ENCODE data around the gene SGSM2.

The SGSM2 gene

DNA sequence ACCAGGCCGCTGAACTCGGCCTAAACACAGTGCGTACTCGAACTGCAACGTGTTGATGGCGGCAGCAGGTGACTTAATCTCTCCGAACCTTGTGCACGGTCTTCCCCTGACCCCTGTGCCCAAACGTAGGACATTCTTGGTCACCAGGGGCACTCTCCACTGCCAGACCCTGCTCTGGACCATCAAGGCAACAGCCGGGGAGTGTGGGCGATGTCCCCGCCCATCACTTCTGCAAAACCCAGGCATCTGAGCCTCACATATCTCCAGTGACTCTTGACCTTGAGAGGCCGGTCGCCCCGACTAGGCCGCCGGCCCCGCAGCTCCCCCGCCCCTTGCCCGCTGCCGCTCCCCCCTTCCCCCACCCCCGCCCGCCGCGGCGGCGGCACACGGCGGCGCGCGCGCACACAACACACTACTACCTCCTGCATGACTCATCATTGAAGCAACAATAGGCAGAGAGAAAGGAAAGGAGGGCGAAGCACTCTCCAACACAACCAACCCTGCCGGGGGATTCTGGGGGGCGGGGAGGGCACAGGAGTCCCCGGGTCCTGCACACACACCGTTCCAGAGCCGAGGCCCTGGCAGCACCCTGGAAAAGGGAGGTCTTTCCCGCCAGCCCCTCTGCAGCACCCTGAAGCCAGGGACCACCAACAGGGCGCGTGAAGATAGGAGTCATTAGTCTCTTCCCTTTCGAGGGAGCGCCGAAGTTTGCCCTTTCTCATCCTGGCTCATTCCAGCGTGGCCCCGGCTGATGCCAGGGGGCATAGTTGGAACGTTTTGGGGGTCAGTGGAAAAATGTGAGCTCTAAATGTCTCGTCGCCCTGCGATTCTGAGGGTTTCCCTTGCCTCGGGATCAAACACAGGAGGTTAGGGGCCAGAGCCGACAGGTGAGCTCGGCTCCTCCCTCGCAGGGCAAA is 61.6 kb downstream of the SGSM2 start:
- peak; percentile 24 to 47 for DNase-seq (ENCODE audit: low read depth in 1 of 2, low spot score in 1 of 2)

DNA sequence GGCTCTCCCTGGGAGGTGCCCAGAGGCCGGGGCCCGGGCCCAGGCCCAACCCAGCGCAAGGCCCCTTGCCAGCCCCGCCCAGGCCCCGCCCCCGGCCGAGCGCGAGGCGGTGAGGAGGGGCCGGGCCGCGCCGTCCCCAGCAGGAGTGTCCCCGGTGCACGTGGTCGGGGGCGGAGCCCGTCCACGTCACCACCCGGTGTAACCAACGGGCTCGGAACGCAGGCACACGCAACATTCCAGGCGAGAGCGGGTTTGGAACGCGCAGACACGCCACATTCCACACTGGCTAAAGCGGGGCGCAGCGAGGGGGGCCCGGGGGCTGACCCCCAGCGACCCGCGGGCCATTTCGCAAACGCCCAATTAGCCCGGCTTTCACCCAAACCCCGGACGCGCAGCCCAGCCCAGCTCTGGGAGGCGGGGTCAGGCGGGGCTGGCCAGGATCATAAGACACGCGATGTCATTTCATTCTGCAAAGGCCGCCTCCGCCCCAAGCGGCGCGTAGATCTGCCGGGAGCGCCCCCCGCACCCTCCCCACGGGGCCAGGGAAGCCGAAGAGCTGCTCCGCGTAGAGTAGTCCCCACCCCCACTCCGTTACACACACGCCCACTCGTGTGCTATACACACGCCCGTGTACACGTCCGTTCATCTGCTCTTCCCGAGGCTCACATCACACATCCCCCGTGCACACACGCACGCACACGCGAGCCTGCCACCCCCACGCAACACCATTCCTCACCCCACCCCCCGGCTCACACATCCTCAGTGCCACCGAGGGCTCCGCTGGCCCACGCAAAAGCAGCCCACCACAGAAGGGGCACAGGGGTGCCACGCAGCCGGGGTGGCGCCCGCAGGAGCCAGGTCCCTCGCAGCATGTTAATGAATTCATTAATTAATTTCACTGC is 62.5 kb downstream of the SGSM2 start:
- DNase-seq (ENCODE audit: low read depth in 1 of 2, low spot score in 1 of 2): peak; percentile 86 to 92

DNA sequence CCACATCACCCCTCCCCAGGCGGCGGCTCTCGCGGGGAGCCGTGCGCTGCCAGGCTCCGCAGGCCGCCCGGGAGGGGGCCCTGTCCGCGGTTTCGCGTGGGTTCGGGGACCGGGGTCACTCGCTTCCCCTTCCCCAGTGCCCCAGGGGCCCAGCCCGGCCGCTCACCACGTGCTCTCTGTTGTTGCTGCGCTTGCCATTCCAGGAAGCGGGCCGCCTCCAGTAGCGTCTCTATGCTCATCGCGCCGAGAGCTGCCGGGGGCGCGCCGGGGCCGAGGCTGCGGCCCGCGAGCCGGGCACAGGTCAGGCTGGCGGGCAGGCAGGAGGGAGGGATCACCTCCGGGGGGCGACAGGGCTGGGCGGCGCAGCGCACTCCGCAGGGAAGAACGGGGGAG is 63.2 kb downstream of the SGSM2 start:
- DNase-seq (ENCODE audit: low read depth in 1 of 2, low spot score in 1 of 2): peak; percentile 37 to 41

DNA sequence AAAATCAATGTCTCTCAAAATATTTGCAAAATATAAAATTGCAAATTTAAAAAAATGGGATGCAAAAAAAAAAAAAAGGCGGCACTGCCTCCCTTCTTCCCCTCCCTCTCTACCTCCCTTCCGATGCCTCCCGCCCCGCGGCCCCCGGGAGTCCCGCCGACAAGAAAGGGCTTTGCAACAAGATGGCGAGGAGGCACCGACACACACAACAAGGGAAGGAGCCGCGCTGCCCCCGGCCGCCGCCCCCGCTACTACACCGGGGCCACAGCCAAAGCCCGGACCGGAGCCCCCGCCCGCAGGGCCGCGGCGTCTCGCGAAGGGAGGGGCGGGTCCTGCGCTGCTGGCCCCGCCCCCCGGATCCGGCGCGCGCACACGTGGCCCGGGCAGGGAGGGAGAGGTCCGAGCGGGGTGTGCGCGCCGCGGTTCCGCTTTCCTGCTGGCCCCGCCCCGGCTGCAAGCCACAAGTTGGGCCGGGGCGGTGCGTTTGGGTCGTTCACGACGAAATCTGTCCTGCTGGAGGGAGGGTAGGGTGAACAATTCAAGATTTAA is 63.6 kb downstream of the SGSM2 start, which contains the start of gene MNT:
MNT (minus strand) TSS at position 184 of the 549 bp plus-strand sequence. CDS start 348 bp downstream, outside the sequence.
- peak; percentile 91 to 92 for DNase-seq (ENCODE audit: low read depth in 1 of 2, low spot score in 1 of 2)

DNA sequence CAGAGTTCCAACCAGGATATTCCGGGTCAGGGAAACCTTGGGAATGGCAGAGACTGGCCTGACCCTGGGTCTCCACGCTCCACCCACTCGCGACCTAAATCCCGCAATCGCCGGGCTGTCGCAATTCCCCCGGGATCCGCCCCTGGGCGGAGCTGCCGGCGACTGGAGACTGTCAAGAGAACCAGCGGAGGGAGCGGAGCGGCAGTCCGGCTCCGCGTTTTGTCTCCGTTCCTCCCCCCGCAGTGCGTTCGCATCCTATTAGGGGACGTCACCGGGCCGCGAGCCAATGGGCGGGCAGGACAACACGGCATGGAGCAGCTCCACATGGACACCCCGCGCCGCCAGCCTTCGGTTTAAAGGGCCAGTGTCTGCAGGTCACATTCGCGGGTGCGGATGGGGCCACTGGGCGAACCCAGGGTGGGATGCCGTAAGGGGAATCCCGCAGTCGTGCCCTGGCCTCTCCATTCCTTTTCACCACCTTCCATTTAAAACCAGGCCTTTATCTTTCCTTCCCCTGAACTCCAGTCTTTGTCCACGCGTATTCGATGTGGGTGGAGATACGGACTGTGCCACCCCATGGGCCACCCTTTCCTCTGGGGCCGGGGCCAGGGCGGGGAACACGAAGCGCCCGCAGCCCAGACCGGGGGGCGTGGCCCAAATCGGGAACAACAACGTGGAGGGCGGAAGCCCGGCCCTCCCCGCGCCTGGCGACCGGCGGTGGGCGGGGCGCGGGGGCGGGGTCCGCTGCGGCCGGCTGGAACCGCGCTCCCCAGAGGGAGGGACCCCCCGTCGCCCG is 64.3 kb downstream of the SGSM2 start:
- peak; percentile 98 for DNase-seq (ENCODE audit: low read depth in 1 of 2, low spot score in 1 of 2)

DNA sequence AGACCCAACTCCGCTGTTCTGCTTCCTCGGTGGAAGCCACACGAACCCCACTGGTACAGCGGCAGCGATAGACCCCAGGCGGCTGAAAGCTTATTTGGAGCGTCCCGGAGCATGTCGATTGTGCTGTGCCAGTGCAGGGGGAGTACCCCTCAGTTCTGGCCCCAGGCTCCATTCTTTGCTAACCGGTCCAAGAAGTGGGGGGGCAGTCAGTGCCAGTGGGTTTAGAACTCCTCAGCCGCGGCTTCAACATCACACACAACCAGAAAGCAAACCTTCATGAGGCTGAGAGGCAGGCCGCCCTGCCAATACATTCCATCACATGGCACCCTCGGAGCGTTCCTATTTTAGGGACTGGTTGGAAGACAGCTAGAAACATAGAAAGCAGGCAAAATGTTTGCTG is 65.2 kb downstream of the SGSM2 start:
- DNase-seq (ENCODE audit: low read depth in 1 of 2, low spot score in 1 of 2): no peak

DNA sequence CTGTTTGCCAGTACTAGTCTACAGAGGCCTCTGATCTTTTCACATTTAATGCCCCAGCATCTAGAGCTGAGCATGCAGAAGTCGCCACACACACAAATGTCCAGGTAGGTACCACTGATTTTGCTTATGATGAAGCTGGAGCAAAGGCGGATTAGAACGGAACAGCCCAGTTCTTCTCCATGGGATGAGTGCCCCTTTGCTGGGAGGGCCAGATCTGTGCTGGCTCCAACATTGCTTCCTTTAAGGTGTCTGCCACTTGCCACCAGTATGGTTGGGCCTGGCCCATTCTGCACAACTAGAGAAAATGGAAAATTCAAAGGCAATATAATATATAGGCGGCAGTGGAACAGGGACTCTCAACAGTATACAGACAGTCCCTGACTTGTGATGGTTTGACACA is 65.7 kb downstream of the SGSM2 start:
- DNase-seq (ENCODE audit: low read depth in 1 of 2, low spot score in 1 of 2): no peak

DNA sequence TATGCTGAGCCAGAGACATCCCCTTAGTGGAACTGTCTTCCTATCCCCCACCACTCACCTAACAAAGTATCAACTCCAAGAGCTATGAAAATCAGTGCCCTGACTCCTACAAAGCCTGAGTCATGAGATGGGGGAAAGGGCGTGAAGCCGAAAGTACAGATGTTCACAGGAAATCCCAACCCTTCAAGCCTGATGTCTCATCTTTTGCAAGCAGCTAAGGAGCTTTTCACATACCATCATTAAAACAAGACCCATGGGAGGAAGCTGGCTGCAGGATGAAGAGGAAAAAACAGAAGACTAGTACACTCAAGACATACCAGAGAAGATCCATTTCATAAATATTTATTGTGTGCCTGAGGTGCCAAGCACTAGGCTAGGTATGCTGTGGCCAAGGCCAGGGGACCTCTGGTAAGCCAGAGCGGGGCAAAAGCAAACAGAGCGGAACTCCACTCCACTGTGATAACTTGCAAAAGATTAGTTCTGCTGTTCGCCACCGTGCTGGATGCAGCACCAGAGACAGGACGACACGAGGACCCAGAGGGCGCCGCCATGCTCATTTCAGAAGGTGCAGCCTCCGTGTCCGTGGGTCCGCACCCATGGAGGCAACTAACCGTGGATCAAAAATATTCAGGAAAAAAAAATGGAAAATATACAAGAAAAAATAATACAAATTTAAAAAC is 68.1 kb downstream of the SGSM2 start:
- DNase-seq (ENCODE audit: low read depth in 1 of 2, low spot score in 1 of 2): no peak

DNA sequence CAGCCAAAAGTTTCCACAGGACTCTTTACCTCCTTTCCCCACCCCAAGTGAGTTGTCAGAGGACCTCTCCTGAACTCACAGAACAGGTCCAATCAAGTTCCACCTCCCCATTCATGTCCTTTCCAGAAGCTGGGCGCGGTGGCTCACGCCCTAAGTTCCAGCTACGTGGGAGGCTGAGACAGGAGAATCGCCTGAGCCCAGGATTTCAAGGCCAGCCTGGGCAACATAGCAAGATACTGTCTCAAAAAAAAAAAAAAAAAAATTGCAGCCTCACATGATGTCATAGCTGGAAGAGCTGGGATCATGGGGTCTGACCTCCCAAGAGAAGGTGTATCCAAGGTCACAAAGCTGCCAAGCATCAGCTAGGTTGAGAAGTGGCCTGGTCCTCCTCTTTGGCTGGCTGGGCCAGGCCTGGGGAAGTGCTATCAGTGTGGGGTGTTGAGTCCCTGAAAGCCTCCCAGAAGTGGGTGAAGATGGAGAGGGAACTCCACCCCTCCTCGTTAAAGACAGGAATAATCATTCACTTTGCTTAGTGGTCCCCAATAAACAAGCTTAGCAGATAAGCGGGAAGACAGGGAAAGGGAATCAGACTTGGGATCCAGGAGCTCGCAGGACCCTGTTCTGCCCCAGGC is 69.1 kb downstream of the SGSM2 start:
- no peak for DNase-seq (ENCODE audit: low read depth in 1 of 2, low spot score in 1 of 2)

DNA sequence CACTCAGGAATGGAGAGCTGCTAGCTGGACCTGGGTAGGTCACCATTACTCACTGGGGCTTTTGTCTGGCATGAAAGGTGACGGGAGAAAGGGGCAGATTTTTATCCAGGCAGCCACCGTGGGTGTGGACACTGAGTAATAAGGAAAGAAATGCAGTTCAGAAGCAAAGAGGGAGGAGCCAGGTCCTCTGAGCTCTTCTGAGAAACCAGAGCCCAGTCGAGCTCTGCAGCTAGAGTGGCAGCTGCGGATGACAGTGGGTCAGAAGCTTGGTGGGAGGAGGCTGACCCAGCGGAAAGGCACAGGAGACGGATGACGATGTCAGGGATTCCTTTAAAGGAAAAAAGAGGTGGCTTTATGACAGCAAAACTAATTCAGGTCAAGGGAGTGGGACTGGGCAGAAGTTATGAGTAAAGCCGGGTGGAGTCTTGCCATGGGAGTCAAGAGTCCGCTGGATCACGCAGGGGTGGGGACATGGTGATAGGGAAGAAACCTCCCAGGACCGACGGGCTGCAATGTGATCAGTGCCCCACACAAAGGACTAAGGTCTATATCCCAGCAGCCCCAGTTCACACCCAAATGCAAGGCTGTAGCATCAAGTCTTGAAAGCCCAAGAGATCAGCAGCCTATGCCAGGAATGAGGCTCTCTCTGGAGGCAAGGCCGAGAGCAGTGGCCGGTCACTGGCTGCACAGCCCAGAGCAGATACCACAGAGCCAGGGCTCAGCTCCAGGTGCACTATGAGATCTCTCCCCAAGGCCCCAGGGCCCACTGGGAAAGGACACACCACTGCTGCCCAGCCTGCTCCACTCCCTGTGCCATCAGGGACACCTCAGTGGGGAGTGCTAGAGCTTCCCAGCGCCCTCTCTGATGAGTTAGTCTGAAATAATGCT is 69.8 kb downstream of the SGSM2 start:
- DNase-seq (ENCODE audit: low read depth in 1 of 2, low spot score in 1 of 2): no peak

DNA sequence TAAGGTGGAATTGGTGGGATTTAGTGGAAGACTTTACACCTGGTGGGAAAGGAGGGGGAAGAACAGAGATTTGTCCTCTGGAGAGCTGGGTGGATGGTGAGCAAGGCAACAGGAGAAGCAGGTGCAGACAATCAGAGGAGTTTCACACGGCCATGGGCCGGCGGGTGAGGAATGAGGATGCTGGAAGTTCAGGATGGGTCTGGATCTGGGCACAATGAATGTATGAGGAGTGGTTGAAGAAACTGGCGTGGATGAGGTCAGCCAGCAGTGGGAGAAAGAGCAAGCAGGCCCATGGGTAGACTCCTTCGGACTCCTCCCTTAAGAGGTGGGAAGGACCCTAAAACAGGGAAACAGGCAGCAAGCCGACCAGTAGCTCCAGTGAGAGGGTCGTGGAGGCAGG is 73.7 kb downstream of the SGSM2 start:
- DNase-seq (ENCODE audit: low read depth in 1 of 2, low spot score in 1 of 2): no peak

DNA sequence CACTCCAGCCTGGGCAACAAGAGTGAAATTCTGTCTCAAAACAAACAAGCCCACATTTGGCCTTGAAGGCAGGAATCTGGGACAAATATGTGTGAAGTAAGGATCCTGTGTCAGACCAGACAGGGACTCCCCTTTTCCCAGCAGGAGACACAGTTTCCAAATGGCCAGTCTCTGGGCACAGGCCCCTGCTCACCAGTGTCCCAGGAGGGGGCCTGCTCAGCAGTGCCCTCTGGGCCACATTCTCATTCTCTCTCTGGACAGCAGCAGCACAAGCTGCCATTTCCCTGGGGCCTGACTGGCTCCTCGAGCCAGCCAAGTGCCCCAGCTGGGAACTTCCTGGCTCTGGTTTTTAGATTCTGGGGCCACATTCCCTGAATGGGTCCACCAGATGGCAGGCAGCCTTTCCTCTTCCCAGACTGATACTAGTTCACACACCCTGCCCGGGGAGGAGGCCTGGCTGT is 75.3 kb downstream of the SGSM2 start:
- no peak for DNase-seq (ENCODE audit: low read depth in 1 of 2, low spot score in 1 of 2)

DNA sequence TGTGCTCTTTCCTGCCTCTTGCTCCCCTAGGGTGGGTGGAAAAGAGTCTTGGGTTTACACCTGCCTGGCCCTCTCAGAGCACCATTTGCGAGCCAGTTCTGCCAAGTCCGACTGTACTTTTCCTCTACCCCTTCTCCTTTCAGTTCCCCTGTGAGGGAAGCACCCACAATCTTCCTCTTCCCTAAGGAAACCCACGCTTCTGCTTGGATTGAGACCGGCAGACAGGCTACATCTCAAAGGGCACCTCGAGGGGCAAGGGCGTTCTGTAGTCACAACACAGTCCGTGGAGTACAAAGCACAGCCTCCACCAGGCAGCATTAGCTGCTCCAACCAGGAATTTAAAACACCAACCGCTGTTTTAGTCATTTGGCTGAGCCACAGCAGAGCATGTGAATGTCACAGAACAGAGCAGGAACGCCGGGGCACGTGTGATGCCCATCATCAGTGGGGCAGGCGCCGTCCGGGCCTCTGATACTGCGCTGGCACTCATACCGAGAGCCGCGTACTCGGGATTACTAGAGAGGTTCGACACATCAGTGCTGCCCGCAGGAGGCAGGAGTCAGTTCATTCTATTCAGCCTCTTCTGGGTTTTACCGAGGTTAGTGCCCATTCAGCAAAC is 77.3 kb downstream of the SGSM2 start:
- no peak for DNase-seq (ENCODE audit: low read depth in 1 of 2, low spot score in 1 of 2)

DNA sequence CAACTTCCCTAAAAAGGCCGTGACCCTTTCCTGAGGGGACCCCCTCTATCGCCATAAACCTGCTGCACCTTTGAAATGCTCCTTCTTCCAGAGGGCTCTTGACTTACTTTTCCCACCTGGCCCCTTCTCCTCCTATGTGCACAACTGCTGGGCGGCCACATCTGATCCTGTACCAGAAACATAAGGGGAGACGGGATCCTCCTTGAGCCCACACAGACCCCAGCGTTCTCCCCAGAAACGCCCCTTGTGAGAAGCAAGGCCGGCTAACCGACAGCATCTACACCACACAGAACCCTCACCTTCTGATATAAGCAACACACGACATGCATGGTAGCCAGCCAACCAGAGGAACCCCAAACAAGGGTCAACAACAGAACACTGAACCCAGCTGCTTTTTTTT is 77.8 kb downstream of the SGSM2 start:
- no peak for DNase-seq (ENCODE audit: low read depth in 1 of 2, low spot score in 1 of 2)

DNA sequence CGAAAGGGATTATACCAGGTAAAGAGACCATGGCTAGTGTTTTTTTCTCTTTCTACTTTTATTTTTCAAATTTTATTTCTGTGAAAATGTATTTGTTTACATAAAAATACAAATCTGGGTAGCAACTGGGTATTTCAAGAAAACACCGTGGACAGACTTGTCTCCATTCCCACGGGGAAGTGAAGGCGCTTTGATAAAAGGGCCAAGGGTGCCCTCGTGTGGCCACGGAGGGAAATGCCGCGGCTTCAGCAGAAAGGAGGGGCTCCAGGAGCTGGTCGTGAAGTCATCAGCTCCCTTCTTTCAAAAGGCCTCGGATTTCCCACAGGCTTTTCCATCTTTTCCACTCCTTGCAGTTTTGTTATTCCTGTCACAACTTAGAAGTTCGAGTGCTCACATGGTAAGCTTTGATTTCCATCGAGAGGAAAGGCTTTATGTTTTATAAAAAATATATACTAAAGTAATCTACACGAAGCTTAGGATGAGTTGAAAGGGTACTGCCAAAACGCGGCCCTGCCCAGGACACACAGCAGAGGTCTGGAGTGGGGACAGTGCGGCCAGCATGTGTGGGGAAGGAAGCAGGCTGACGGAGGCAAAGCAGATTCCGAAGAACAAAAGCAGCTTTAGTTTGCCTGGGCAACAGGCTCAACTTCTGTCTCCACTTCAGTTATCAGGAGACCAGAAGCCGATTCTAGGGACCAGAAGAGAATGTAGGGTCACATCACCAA is 78.9 kb downstream of the SGSM2 start:
- DNase-seq (ENCODE audit: low read depth in 1 of 2, low spot score in 1 of 2): peak; percentile 74 to 83

DNA sequence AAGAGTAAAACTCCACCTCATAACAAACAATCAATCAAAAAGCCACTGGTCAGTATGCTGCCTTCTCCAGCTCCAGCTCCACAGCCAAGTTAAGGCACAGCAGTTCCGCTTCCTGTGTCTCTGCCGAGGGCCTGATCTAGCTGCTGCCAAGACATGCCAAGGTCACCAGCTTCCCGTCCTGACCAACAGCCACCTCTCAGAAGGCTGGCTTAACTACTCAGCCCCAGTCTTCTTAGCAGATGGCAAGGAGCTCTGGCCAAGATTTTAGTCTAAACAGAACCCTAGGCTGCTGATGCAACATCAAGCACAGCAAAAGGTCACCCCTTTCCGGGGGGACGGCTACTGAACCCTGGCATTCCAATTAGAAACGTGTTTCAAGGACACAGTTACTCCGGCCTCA is 81.3 kb downstream of the SGSM2 start:
- DNase-seq (ENCODE audit: low read depth in 1 of 2, low spot score in 1 of 2): no peak

DNA sequence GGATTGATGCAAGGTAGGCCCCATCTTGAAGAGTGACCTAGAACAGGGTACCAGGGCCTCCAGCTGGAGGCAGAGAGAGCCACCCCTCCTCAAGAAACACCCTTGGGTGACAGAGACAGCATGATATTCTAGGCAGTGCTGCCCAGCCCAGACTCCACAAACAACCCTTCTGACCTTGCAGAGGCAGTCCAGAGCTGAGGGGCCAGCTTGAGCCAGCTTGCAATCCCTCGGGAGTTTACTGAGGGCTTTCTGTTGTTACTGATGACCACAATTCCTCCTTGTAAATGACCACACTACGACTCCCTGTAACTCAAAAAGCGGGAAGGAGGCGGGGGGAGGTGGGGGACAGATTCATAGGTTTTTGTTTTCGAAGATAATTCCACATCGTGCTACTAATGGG is 82.2 kb downstream of the SGSM2 start:
- DNase-seq (ENCODE audit: low read depth in 1 of 2, low spot score in 1 of 2): no peak

DNA sequence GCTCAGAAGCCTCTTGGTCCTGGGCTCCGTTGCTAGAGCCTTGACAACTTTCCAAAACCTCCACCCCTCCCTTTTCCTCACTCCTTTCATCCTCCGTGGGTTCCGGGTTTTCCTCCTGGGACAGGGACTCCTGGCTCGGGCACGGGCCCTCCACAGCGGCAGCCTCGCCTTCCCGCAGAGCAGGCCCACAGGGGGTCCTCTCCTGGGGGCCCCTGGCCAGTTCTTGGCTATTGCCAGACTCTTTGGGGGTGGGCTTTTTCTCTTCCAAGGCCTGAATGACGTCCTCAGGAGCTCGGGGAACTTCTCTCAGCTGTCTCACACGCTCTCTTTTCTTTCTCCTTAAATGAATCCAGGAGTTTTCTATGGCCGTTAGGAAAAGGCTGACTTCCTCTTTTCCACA is 82.9 kb downstream of the SGSM2 start:
- DNase-seq (ENCODE audit: low read depth in 1 of 2, low spot score in 1 of 2): no peak
